ENCODE data around the gene PURA.

DNA sequence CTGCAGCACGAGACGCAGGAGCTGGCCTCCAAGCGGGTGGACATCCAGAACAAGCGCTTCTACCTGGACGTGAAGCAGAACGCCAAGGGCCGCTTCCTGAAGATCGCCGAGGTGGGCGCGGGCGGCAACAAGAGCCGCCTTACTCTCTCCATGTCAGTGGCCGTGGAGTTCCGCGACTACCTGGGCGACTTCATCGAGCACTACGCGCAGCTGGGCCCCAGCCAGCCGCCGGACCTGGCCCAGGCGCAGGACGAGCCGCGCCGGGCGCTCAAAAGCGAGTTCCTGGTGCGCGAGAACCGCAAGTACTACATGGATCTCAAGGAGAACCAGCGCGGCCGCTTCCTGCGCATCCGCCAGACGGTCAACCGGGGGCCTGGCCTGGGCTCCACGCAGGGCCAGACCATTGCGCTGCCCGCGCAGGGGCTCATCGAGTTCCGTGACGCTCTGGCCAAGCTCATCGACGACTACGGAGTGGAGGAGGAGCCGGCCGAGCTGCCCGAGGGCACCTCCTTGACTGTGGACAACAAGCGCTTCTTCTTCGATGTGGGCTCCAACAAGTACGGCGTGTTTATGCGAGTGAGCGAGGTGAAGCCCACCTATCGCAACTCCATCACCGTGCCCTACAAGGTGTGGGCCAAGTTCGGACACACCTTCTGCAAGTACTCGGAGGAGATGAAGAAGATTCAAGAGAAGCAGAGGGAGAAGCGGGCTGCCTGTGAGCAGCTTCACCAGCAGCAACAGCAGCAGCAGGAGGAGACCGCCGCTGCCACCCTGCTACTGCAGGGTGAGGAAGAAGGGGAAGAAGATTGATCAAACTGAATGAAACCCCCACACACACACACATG, 654 bp downstream of the PURA start:
- no peak for TF ChIP-seq POLR2AphosphoS5 (IDR thresholded peaks at IDR 0.05; ENCODE audit: low read depth, low read length)
- no peak for TF ChIP-seq POLR2A (IDR thresholded peaks at IDR 0.05; ENCODE audit: low read depth, low read length)

Data from GM12892 (cell line).